ENCODE results near the gene LRRC17. TPM values are rescaled to one million over a fixed set of nuclear protein-coding genes. Genes with fewer than 3 reads are reported as not detected.
A peak's percentile ranks its signal among the peaks of the same experiment; 100 is the strongest.

Gene LRRC17
- total and polyA plus RNA-seq, 9 of the 15 experiments (the other 6 are each of a cell fraction or from before 2014, with no cell fraction given) = 0.03 to 0.18 (median 0.12) TPM; not detected in 5

- TF ChIP-seq GTF3C2 (IDR thresholded peaks at IDR 0.05; ENCODE audit: borderline replicate concordance, extremely low read depth, insufficient read length) (no peak), ZNF592 (IDR thresholded peaks at IDR 0.05) (peak; percentile 37; the same call in 1 of the 2 replicates), ZNF75A (CRISPR knock-in tag; IDR thresholded peaks at IDR 0.05) (0 out of 2 replicates have a peak, but pooled peaks have one; percentile 23), BRD4 (IDR thresholded peaks at IDR 0.05) (peak; percentile 59; the same call in 1 of the 2 replicates), RAD21 (CRISPR knock-in tag; conservative IDR thresholded peaks at IDR 0.05 in 1 of 2, IDR thresholded peaks at IDR 0.05 in 1 of 2) (peak; percentile 48 to 66), HES1 (IDR thresholded peaks at IDR 0.05; ENCODE audit: low read depth) (0 out of 2 replicates have a peak, but pooled peaks have one; percentile 49), NFATC3 (IDR thresholded peaks at IDR 0.05) (peak; percentile 46; the same call in 1 of the 2 replicates), SNIP1 (IDR thresholded peaks at IDR 0.05; ENCODE audit: low read depth) (peak; percentile 20; the same call in 1 of the 2 replicates), ZNF766 (CRISPR knock-in tag; conservative IDR thresholded peaks at IDR 0.05) (no peak), MTA1 (IDR thresholded peaks at IDR 0.05; ENCODE audit: borderline replicate concordance) (peak; percentile 55; the same call in 1 of the 2 replicates), SIN3B (IDR thresholded peaks at IDR 0.05; ENCODE audit: low read depth) (no peak), ASH1L (IDR thresholded peaks at IDR 0.05; ENCODE audit: borderline replicate concordance, low read depth, partially characterized antibody) (peak; percentile 43), MIER1 (IDR thresholded peaks at IDR 0.05; ENCODE audit: low read depth) (0 out of 2 replicates have a peak, but pooled peaks have one; percentile 47), E2F6 (IDR thresholded peaks at IDR 0.05; ENCODE audit: borderline replicate concordance in 1 of 2, extremely low read depth in 1 of 2, insufficient read depth in 1 of 2, insufficient read length in 1 of 2, low read depth in 1 of 2, low read length in 1 of 2, poor library complexity in 1 of 2, severe bottlenecking in 1 of 2) (peak in 1 of 2 experiments; percentile 5), THRAP3 (IDR thresholded peaks at IDR 0.05; ENCODE audit: borderline replicate concordance) (peak; percentile 82; the same call in 1 of the 2 replicates), PHF8 (IDR thresholded peaks at IDR 0.05; ENCODE audit: borderline replicate concordance, low read length) (no peak; the same call in 1 of the 2 replicates)
Measured at GRCh38 chr7:102974366-102975236, 61.8 kb downstream of the LRRC17 start (continued).
